IMR-90 (cell line): ENCODE results near the gene DEF6. TPM values are rescaled to one million over a fixed set of nuclear protein-coding genes. Genes with fewer than 3 reads are reported as not detected.

Experiments used
- ATAC-seq: fragments of 200-7000 bp; cut with Tn5 transposase; 2 replicates; pipeline ENCODE4 v1.9.1; 2020; ENCODE audit warnings: low read depth, mild to moderate bottlenecking, moderate library complexity
- BruUV-seq: library from RNA; stranded (reverse); fragments of 400-500 nt; replicated peaks from 2 replicates; lab custom pipeline; 2021; lab: Mats Ljungman, UMichigan
- CTCF ChIA-PET: fragments of 300-600 bp; formaldehyde crosslinking; extraction: SDS; loops from one replicate; lab custom pipeline; 2021; ENCODE audit warnings: antibody characterized with exemption; lab: Yijun Ruan, JAX
- POLR2A ChIA-PET: fragments of 300-600 bp; sonication (Branson Sonifier 250); formaldehyde crosslinking; loops from one replicate; lab custom pipeline; 2022; ENCODE audit warnings: antibody characterized with exemption; ENCODE audit not compliant: unreplicated experiment; lab: Charles Lee
- DNase-seq: peaks from one replicate; pipeline ENCODE4 v3.0.0; 2013
- H2AFZ ChIP-seq: replicated peaks from 2 replicates; pipeline ENCODE3; 2013; ENCODE audit warnings: low read length, mild to moderate bottlenecking; ENCODE audit not compliant: poor library complexity
- H2AK5ac ChIP-seq: 2 replicates; pipeline ENCODE4 v1.6.1; 2013; ENCODE audit warnings: low read depth, low read length, inconsistent platforms
- H2AK9ac ChIP-seq: replicated peaks from 2 replicates; pipeline ENCODE3; 2013; ENCODE audit warnings: mild to moderate bottlenecking, low read depth, low read length, moderate library complexity; ENCODE audit not compliant: poor library complexity
- H2BK120ac ChIP-seq: 2 replicates; pipeline ENCODE4 v1.6.1; 2013; ENCODE audit warnings: low read depth, low read length, inconsistent platforms
- H2BK15ac ChIP-seq: 3 replicates; pipeline ENCODE4 v1.6.1; 2013; ENCODE audit warnings: low read depth, low read length, inconsistent platforms
- H2BK20ac ChIP-seq: 2 replicates; pipeline ENCODE4 v1.6.1; 2013; ENCODE audit warnings: low read depth, mild to moderate bottlenecking, inconsistent platforms, low read length, moderate library complexity
- H2BK5ac ChIP-seq: 2 replicates; pipeline ENCODE4 v1.6.1; 2013; ENCODE audit warnings: mild to moderate bottlenecking, low read depth, low read length, inconsistent platforms; ENCODE audit not compliant: poor library complexity, severe bottlenecking
- H3K14ac ChIP-seq: replicated peaks from 2 replicates; pipeline ENCODE4 v1.6.1; 2013; ENCODE audit warnings: low read depth, low read length, inconsistent platforms
- H3K18ac ChIP-seq: 2 replicates; pipeline ENCODE4 v1.6.1; 2013; ENCODE audit warnings: low read depth, low read length, control low read depth
- H3K23ac ChIP-seq: 2 replicates; pipeline ENCODE4 v1.6.1; 2013; ENCODE audit warnings: low read depth, low read length, inconsistent platforms
- H3K27ac ChIP-seq: 2 replicates; pipeline ENCODE4 v1.5.1; 2013; ENCODE audit warnings: mild to moderate bottlenecking, control low read depth, low read length; ENCODE audit not compliant: insufficient read depth
- H3K27me3 ChIP-seq: 2 replicates; pipeline ENCODE4 v1.6.1; 2013; ENCODE audit warnings: low read length; ENCODE audit not compliant: control insufficient read depth, insufficient read depth
- H3K36me3 ChIP-seq: 2 replicates; pipeline ENCODE4 v1.6.1; 2013; ENCODE audit warnings: low read length, mixed read lengths; ENCODE audit not compliant: control insufficient read depth, insufficient read depth
- H3K4ac ChIP-seq: 2 replicates; pipeline ENCODE4 v1.6.1; 2013; ENCODE audit warnings: low read depth, low read length, inconsistent platforms
- H3K4me1 ChIP-seq: 2 replicates; pipeline ENCODE4 v1.6.1; 2013; ENCODE audit warnings: low read length, mixed read lengths; ENCODE audit not compliant: control insufficient read depth, insufficient read depth
- H3K4me2 ChIP-seq: 2 replicates; pipeline ENCODE4 v1.6.1; 2013; ENCODE audit warnings: low read depth, mild to moderate bottlenecking, control low read depth, low read length, moderate library complexity
- H3K4me3 ChIP-seq: 2 replicates; pipeline ENCODE4 v1.5.1; 2013; ENCODE audit warnings: low read depth, mild to moderate bottlenecking, control low read depth, low read length, moderate library complexity; ENCODE audit not compliant: insufficient read depth
- H3K56ac ChIP-seq: 2 replicates; pipeline ENCODE4 v1.6.1; 2013; ENCODE audit warnings: low read length, inconsistent platforms; ENCODE audit not compliant: insufficient read depth; ENCODE audit errors: extremely low read depth
- H3K79me1 ChIP-seq, 2 experiments: 2 replicates each; pipeline ENCODE4 v1.6.1; 2013; ENCODE audit warnings: low read length in 2 of 2, inconsistent platforms in 1 of 2, low read depth in 1 of 2
- H3K9ac ChIP-seq: 2 replicates; pipeline ENCODE4 v1.6.1; 2013; ENCODE audit warnings: low read depth, low read length, control low read depth
- H3K9me1 ChIP-seq: 2 replicates; pipeline ENCODE4 v1.6.1; 2013; ENCODE audit warnings: low read length, inconsistent platforms; ENCODE audit not compliant: insufficient read depth
- H3K9me3 ChIP-seq: 2 replicates; pipeline ENCODE4 v1.6.1; 2013; ENCODE audit warnings: low read length; ENCODE audit not compliant: control insufficient read depth, insufficient read depth
- H4K20me1 ChIP-seq: 2 replicates; pipeline ENCODE4 v1.6.1; 2013; ENCODE audit warnings: low read length, inconsistent platforms; ENCODE audit not compliant: insufficient read depth
- H4K5ac ChIP-seq: 2 replicates; pipeline ENCODE4 v1.6.1; 2013; ENCODE audit warnings: mild to moderate bottlenecking, low read depth, low read length, control low read depth
- H4K8ac ChIP-seq, 2 experiments: 2 replicates each; pipeline ENCODE4 v1.6.1; 2013; ENCODE audit warnings: low read depth in 2 of 2, low read length in 2 of 2, control low read depth in 1 of 2, inconsistent platforms in 1 of 2
- H4K91ac ChIP-seq: 2 replicates; pipeline ENCODE4 v1.6.1; 2013; ENCODE audit warnings: low read depth, low read length, inconsistent platforms; ENCODE audit not compliant: insufficient read depth
- CEBPB ChIP-seq: IDR thresholded peaks from 2 replicates; pipeline ENCODE4 v1.6.1; 2012; ENCODE audit warnings: low read depth, low read length, improper control_type of control experiment
- CHD1 ChIP-seq: IDR thresholded peaks from 2 replicates; pipeline ENCODE4 v1.6.1; 2012; ENCODE audit warnings: low read depth, low read length, improper control_type of control experiment
- FOS ChIP-seq: fragments of 150-350 bp; IDR thresholded peaks from 2 replicates; pipeline ENCODE4 v1.6.1; 2016; ENCODE audit warnings: low read depth, low read length
- MAFK ChIP-seq: IDR thresholded peaks from 2 replicates; pipeline ENCODE4 v1.6.1; 2012; ENCODE audit warnings: low read depth, low read length, improper control_type of control experiment
- MAZ ChIP-seq: IDR thresholded peaks from 2 replicates; pipeline ENCODE4 v1.6.1; 2012; ENCODE audit warnings: low read depth, mild to moderate bottlenecking, low read length, improper control_type of control experiment, moderate library complexity, borderline replicate concordance
- MXI1 ChIP-seq: IDR thresholded peaks from 2 replicates; pipeline ENCODE4 v1.6.1; 2012; ENCODE audit warnings: low read depth, mild to moderate bottlenecking, low read length, moderate library complexity, borderline replicate concordance
- POLR2A ChIP-seq: IDR thresholded peaks from 2 replicates; pipeline ENCODE4 v1.6.1; 2012; ENCODE audit warnings: mild to moderate bottlenecking, low read depth, low read length
- RAD21 ChIP-seq: IDR thresholded peaks from 2 replicates; pipeline ENCODE4 v1.6.1; 2012; ENCODE audit warnings: low read length, improper control_type of control experiment
- SMC3 ChIP-seq: fragments of 150-350 bp; IDR thresholded peaks from 2 replicates; pipeline ENCODE4 v1.6.1; 2016; ENCODE audit warnings: low read depth, mild to moderate bottlenecking, antibody characterized with exemption, low read length, moderate library complexity
- WGBS, 2 experiments: methylation state at CpG; one replicate each; pipeline versions ENCODE4 v1.1.5 to v1.1.7; 2013; ENCODE audit warnings: missing lambda C conversion rate in 2 of 2; ENCODE audit not compliant: insufficient read length in 1 of 2; ENCODE audit errors: extremely low coverage in 2 of 2; 5-methylcytosine and 5-hydroxymethylcytosine counted together
- dilution Hi-C: fragments of 300-500 bp; cut with HindIII; formaldehyde crosslinking; loops from one replicate; pipeline ENCODE4 v1.14.3; 2018; ENCODE audit warnings: low sequenced_read_pairs; ENCODE audit not compliant: unreplicated experiment
- in situ Hi-C: fragments of 300-500 bp; cut with MboI; formaldehyde crosslinking; loops from 3 replicates; pipeline ENCODE4 v1.14.3; 2019; ENCODE audit warnings: low sequenced_read_pairs, inconsistent platforms, mixed read lengths
- intact Hi-C: fragments of 100-400 bp; cut with micrococcal nuclease; formaldehyde crosslinking; loops from 2 replicates; pipeline ENCODE4 v1.10.0; 2022
- polyA plus RNA-seq, 3 experiments: library from polyadenylated mRNA; depleted of rRNA; stranded (reverse); fragments of >200 nt; gene quantifications; 2 replicates each; pipeline ENCODE4 v1.2.3, GENCODE V29; 2012; ENCODE audit warnings: low replicate concordance in 1 of 3
- total RNA-seq: library from RNA; depleted of rRNA; stranded (reverse); fragments of >200 nt; gene quantifications from 2 replicates; pipeline ENCODE4 v1.2.3, GENCODE V29; 2012
- TF ChIP-seq, protein P1 (sequence below): conservative IDR thresholded peaks from 2 replicates; pipeline ENCODE4 v1.5.1; 2012; ENCODE audit warnings: mild to moderate bottlenecking, low read depth, low read length, improper control_type of control experiment

The DEF6 gene
- total and polyA plus RNA-seq, 2 of the 4 experiments (the other 2 are of a cell fraction), result 2.5 to 4.2 TPM

DNA sequence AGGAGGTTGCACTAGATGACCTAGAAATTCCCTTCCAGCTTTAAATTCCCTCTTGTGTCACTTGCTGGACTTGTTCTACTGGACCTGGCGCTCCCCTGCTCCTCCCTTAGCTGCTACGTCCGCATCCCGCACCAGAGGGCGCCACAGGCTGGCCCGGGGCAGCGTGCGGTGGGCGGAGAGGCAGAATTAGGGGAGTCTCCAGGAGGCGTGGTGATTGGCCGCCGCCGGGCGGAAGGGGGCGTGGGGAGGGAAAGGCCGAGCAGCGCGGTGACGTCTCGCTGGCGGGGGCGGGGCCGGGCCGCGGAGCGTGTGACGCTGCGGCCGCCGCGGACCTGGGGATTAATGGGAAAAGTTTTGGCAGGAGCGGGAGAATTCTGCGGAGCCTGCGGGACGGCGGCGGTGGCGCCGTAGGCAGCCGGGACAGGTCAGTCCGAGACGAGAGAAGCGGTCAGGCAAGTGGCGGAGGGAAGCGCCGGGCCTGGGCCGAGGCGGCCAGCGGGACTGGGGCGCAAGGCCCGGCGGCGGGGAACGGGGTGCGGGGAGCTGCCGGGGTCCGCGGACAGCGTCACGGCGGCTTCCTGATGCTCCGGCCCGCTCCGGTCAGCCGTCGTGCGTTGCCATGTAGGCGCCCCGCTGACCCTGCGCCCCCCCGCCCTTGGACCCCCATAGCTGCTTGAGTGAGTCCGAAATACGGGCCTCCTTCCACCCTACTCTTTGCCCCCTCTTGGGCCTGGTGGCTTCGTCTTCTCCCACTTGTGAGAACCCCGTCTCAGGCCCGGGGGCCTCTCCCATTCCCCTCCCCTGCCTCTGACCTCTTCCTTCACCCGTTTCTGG is 44.9 kb downstream of the DEF6 start, which contains the start of gene PPARD:
PPARD (plus strand) TSS at position 301 of the 834 bp plus-strand sequence. CDS start 68,530 bp downstream, outside the sequence.
- Histone ChIP-seq H4K8ac (peak within 1 kb of the TSS in 1 of 2 experiments; percentile 25; a peak in 1 of 4 replicates), H2BK120ac (peak within 1 kb of the TSS; percentile 28; the same call in 1 of the 2 replicates), H2BK15ac (peak within 1 kb of the TSS; percentile 41; the same call in 2 of the 3 replicates), H4K20me1 (peaks cover 42% of the 10 kb centered on the region), H3K9me1 (peaks cover 24% of the 10 kb centered on the region), H3K4ac (peak within 1 kb of the TSS; percentile 55), H2AFZ (peak within 1 kb of the TSS; percentile 92), H3K14ac (peak within 1 kb of the TSS; percentile 97), H3K4me2 (peak within 1 kb of the TSS; percentile 90), H3K27ac (peak within 1 kb of the TSS; percentile 83), H3K23ac (peak within 1 kb of the TSS; percentile 94), H2BK20ac (peak within 1 kb of the TSS; percentile 9; the same call in 1 of the 2 replicates), H3K4me3 (peak within 1 kb of the TSS; percentile 64), H3K9me3 (no peaks in the 10 kb centered on the region), H3K9ac (peak within 1 kb of the TSS; percentile 98), H3K27me3 (peaks cover 5% of the 10 kb centered on the region), H2BK5ac (peak within 1 kb of the TSS; percentile 61), H2AK9ac (peak within 1 kb of the TSS; percentile 99), H3K36me3 (peaks cover 18% of the 10 kb centered on the region), H4K5ac (peak within 1 kb of the TSS; percentile 55; the same call in 1 of the 2 replicates), H3K18ac (peak within 1 kb of the TSS; percentile 40), H4K91ac (peak within 1 kb of the TSS; percentile 61), H3K79me1 (peaks cover 9 to 45% of the 10 kb centered on the region in 2 experiments; a peak in 3 of 4 replicates), H3K4me1 (peaks cover 14% of the 10 kb centered on the region), H2AK5ac (peak within 1 kb of the TSS; percentile 48; the same call in 1 of the 2 replicates), H3K56ac (peak within 1 kb of the TSS; percentile 63)
- no TSS peak for BruUV-seq
- TF ChIP-seq CEBPB (no peak), MXI1 (0 out of 2 replicates have a peak, but pooled peaks have one; percentile 43), RAD21 (peak; percentile 100), FOS (no peak), SMC3 (peak; percentile 100), CHD1 (peak; percentile 84; the same call in 1 of the 2 replicates), MAFK (no peak), MAZ (peak; percentile 92), POLR2A (peak; percentile 93)
- TF ChIP-seq, protein P1, sequence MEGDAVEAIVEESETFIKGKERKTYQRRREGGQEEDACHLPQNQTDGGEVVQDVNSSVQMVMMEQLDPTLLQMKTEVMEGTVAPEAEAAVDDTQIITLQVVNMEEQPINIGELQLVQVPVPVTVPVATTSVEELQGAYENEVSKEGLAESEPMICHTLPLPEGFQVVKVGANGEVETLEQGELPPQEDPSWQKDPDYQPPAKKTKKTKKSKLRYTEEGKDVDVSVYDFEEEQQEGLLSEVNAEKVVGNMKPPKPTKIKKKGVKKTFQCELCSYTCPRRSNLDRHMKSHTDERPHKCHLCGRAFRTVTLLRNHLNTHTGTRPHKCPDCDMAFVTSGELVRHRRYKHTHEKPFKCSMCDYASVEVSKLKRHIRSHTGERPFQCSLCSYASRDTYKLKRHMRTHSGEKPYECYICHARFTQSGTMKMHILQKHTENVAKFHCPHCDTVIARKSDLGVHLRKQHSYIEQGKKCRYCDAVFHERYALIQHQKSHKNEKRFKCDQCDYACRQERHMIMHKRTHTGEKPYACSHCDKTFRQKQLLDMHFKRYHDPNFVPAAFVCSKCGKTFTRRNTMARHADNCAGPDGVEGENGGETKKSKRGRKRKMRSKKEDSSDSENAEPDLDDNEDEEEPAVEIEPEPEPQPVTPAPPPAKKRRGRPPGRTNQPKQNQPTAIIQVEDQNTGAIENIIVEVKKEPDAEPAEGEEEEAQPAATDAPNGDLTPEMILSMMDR, result peak; percentile 99
- WGBS, 2 experiments, result 0% methylated on average over 21 of the region's 77 CpGs; no CpG with 5 or more reads in 1 of the 2 experiments
- ChIA-PET POLR2A (interaction anchor here (0.6 to 1.1 kb wide), 3 partner anchors 73 to 129 kb away, joined by 3 to 5 read pairs (median 4); no protein-coding TSS in a partner anchor), CTCF (interaction anchor here (0.6 to 1.9 kb wide), 10 partner anchors 15 to 155 kb away, joined by 3 to 13 read pairs (median 3); partner anchors contain the start of gene FANCE)
- ATAC-seq (peak; percentile 98), DNase-seq (peak; percentile 92)
- dilution Hi-C loops, result no loop called here
- intact Hi-C loops, result loop anchor here (1.0 kb wide), 3 partner anchors 73 to 126 kb away; partner anchors contain the start of gene RPL10A
- in situ Hi-C loops, result loop anchor here (5.0 kb wide), 1 partner anchor 110 kb away; the partner anchor contains the start of gene FANCE
